OCI-M1 (cell line): ENCODE results near the gene TLNRD1.

ENCODE experiments used
- DNase-seq: peaks from one replicate; lab custom pipeline; 2025; lab: John Stamatoyannopoulos, UW

TLNRD1 gene

DNA sequence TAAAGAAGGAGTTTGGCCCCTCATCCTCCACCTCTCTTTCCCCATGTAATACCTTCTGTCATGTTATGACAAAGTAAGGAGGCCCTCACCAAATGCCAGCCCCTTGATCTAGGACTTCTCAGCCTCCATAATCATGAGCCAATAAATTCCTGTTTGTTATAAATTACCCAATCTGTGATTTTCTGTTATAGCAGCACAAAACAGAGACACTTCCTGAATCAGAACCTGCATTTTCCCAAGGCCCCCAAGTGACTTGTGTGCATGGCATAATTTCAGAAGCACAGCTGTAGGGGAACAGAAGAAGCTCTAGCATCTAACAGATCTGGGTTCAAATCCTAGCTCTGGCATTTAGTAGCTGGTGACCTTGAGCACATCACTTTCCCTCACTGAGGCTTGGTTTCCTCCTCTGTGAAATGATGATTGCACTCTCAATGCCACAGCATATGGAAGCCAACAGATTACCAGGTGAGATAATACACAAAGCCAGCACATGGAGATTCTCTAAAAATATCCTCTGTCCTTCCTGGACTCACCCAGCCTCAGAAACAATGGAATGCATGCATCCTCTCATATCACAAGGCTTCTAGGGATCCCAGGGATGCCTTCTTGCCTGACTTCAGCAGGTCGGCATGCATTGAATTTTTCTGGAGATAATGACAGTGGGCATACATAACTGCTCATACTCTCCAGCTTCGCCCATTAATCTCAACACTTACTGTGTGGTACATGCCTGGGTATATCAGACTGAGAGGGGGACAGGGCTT, 26.3 kb downstream of the TLNRD1 start:
- DNase-seq: no peak

- DNase-seq: peak; percentile 15
These were observed 28.9 kb downstream of the TLNRD1 start for GRCh38 chr15:81029414-81030300.

- no peak for DNase-seq
These were observed 29.6 kb downstream of the TLNRD1 start for GRCh38 chr15:81030301-81030750.

DNA sequence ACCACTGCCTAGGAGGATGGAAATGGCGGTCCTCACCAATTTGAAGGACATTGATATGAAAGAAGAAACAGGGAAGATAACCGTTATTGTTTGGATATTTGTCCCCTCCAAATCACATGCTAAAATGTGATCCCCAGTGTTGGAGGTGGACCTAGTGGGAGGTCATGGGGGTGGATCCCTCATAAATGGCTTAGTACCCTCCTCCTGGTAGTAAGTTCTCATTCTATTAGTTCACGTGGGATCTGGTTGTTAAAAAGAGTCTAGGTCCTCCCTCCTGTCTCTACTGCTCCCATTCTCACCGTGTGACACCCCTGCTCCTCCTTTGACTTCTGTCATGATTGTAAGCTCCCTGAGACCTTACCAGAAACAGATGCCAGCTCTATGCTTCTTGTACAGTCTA, 30.5 kb downstream of the TLNRD1 start:
- no peak for DNase-seq

- no peak for DNase-seq
These were observed 31.6 kb downstream of the TLNRD1 start for GRCh38 chr15:81032355-81032754.

GRCh38 chr15:81032818-81033217, 32.1 kb downstream of the TLNRD1 start:
- DNase-seq: peak; percentile 8

DNA sequence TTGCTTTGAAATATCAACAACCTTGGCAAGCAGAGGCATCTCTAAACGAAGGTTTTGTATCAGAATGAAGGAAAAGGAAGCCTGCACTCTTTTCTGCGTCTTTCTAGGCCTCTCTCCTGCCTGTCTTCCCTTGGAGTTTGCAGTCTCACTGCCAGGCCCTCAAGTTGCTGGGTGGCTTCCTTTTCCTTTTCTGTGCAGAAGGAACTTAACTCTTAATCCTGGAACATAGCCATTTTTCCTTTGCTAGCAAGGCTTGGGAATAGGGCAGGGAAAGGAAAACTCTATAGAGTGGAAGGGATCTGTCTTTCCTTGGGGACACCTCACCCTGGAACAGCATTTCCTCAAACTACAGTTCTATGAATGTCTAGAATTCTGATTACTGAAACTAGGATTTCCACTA, 32.8 kb downstream of the TLNRD1 start:
- DNase-seq: no peak

GRCh38 chr15:81037952-81038743, 37.4 kb downstream of the TLNRD1 start:
- no peak for DNase-seq

DNA sequence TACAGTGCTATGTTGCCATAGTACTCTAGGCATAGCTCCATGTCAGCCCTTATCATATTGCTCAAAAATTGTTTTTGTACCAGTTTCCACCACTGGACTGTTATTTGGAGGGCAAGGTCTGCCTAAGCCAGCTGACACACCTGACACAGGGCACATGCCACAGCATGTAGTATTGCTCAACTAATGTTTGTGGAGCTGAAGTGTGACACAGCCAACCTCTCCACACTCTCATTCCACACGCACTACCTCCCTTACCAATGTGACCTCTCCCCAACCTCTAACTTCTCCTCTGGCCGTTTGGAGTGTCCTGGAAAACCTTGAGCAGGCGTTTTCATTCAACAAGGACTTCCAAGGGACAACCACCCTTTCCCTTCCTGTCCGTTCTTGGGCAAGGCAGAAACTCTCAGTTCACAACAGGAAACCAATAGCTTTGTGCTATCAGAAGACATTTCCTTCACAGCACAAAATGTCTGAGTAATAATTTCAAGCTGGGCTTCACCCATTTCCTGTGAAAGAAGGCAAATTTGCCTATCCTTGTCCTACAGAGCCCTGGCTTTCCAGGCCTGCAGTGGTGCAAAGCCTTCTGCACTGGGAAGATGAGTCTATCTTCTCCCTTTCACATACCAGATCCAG, 38.4 kb downstream of the TLNRD1 start:
- DNase-seq: no peak

DNA sequence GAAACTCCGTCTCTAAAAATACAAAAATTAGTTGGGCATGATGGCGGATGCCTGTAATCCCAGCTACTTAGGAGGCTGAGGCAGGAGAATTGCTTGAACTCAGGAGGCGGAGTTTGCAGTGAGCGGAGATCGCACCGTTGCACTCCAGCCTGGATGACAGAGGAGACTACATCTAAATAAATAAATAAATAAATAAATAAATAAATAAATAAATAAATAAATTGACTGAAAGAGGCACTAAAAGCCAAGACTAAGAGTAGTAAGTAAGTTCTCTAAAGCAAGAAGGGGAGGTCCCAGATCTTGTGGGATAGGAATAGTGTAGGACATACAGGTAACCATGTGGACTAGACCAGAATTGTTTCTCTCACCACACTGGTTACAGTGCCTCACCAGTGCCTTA, 40.0 kb downstream of the TLNRD1 start:
- no peak for DNase-seq

DNA sequence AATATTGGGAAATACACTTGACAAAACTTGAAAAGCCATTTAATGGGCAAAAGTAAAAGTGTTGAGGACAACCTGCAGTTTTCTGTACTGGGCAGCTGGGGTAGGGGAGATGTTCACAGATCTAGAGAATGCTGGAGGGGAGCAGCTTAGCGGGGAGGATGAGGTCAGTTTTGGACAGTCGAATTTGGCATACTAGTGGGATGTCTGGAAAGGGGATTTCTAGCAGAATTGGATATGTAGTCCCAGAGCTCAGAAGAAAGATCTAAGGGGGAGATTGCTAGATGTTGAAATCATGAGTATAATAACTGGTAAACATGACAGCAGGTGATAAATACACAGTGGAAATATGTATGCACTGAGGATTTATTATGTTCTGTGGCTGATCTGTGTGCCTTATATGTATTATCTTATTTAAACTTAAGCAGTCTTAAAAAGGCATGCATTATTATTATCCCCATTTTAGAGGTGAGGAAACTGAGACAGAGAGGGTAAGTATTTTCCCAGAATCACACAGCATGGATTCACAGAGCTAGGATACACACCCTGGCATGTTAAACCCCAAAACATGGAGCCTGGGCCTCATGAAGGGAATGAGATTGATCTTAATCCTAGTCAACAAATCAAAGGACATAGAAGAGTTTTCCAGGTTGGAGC, 42.7 kb downstream of the TLNRD1 start:
- no peak for DNase-seq

- peak; percentile 31 for DNase-seq
These were observed 43.3 kb downstream of the TLNRD1 start for GRCh38 chr15:81043935-81044575.

DNA sequence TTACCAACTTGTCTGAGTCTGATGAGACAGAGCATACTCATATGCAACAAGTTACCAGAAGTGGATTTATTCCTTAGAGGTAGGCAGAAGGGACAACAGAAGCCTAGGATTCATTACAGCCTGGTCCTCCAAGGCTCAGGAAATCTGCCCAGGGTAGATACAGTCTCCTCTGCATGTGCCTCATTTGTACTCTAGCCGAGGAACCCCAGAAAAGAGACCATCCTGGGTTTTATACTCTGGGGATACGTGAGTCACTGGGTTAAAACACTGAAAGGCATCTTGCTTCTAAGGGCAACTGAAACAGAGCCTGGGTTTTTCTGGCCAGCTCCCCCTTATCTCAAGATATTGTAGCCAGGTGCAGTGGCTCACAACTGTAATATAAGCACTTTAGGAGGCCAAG, 45.6 kb downstream of the TLNRD1 start:
- no peak for DNase-seq

GRCh38 chr15:81047928-81048327, 47.2 kb downstream of the TLNRD1 start:
- no peak for DNase-seq

DNA sequence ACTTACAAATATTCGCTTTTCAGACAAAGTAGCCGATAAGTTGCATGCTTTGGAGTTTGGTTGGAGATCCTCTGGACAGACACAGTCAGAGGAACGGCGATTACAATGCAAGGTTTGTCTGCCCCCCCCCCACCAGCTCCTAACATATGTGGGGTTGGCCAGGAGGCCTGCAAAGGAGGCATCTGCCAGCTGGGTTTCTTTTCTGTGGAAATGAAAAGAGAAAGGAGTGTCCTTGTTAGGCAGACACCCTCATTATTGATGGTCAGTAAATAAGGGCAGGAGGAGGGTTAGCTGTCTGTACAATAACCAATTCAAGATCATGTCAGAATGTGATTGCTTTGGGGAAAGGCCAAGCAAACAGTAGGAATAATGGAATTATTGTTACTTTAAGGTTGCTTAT, 49.1 kb downstream of the TLNRD1 start:
- DNase-seq: no peak

GRCh38 chr15:81050259-81050658, 49.5 kb downstream of the TLNRD1 start:
- DNase-seq: no peak

- DNase-seq: no peak
These were observed 50.1 kb downstream of the TLNRD1 start for GRCh38 chr15:81050805-81051204.

GRCh38 chr15:81052046-81052445, 51.3 kb downstream of the TLNRD1 start:
- DNase-seq: peak; percentile 78

- DNase-seq: no peak
These were observed 52.9 kb downstream of the TLNRD1 start for GRCh38 chr15:81053621-81054020.

DNA sequence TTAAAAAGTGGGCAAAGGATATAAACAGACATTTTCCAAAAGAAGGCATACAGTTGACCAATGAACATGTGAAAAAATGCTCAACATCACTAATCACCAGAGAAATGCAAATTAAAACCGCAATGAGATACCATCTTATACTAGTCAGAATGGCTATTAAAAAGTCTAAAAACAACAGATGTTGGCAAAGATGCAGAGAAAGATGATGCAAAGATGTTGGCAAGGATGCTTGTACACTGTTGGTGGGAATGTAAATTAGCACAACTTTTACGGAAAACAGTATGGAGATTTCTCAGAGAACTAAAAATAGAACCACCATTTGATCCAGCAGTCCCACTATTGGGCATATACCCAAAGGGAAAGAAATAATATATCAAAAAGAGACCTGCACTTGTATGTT, 53.5 kb downstream of the TLNRD1 start:
- DNase-seq: no peak
